ENCODE results near the gene PRG3. TPM values are rescaled to one million over a fixed set of nuclear protein-coding genes. Genes with fewer than 3 reads are reported as not detected.

Gene PRG3
- total RNA-seq, 1 experiment from 2014 or later = not detected

DNA sequence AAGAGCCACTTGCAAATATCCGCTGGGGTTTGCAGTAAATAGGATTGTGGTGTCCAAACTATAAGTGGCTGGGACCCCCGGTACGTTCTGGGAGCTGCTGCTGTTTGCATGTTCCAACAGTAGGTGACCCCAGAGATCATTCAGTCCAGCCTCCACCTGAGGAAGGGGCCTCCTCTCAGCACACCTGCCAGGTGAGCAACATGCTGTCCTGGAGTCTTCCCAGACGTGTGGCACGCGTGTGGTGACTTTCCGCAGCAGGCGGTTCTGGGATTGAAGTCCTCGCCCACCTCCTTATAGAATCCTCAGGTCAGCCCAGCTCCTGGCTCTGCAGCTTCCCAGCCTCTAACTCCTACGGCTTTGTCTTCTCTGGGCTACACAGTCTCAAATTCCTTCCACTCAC is 36.1 kb downstream of the PRG3 start:
- H3K36me3 ChIP-seq (ENCODE audit: control insufficient read depth, insufficient read depth, low read length) = no peaks in the 10 kb centered on the region
- no peaks in the 10 kb centered on the region for H3K27me3 ChIP-seq (ENCODE audit: control insufficient read depth, insufficient read depth, low read length)
- POLR2A ChIA-PET = no interaction called here
- H3K4me3 ChIP-seq (ENCODE audit: low read depth in 2 of 2, low read length in 2 of 2) = no peak overlapping the region
- intact Hi-C loops (cut with micrococcal nuclease; ENCODE audit: unreplicated experiment) = loop anchor here (2.0 to 10.0 kb wide), 5 partner anchors 112 to 297 kb away; partner anchors contain the start of gene UBE2L6
- TF ChIP-seq, protein P1, sequence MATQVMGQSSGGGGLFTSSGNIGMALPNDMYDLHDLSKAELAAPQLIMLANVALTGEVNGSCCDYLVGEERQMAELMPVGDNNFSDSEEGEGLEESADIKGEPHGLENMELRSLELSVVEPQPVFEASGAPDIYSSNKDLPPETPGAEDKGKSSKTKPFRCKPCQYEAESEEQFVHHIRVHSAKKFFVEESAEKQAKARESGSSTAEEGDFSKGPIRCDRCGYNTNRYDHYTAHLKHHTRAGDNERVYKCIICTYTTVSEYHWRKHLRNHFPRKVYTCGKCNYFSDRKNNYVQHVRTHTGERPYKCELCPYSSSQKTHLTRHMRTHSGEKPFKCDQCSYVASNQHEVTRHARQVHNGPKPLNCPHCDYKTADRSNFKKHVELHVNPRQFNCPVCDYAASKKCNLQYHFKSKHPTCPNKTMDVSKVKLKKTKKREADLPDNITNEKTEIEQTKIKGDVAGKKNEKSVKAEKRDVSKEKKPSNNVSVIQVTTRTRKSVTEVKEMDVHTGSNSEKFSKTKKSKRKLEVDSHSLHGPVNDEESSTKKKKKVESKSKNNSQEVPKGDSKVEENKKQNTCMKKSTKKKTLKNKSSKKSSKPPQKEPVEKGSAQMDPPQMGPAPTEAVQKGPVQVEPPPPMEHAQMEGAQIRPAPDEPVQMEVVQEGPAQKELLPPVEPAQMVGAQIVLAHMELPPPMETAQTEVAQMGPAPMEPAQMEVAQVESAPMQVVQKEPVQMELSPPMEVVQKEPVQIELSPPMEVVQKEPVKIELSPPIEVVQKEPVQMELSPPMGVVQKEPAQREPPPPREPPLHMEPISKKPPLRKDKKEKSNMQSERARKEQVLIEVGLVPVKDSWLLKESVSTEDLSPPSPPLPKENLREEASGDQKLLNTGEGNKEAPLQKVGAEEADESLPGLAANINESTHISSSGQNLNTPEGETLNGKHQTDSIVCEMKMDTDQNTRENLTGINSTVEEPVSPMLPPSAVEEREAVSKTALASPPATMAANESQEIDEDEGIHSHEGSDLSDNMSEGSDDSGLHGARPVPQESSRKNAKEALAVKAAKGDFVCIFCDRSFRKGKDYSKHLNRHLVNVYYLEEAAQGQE (IDR thresholded peaks at IDR 0.05; ENCODE audit: insufficient read depth in 1 of 2, low read depth in 2 of 2, low read length in 1 of 2) = no peak
- TF ChIP-seq POLR2AphosphoS5 (IDR thresholded peaks at IDR 0.05; ENCODE audit: low read depth, low read length) = no peak
- TF ChIP-seq SIN3A (IDR thresholded peaks at IDR 0.05; ENCODE audit: borderline replicate concordance, insufficient read depth, low read depth, low read length) = no peak
- no peak for TF ChIP-seq TCF7L2 (IDR thresholded peaks at IDR 0.05; ENCODE audit: low read depth, low read length)
- TF ChIP-seq CTCF (IDR thresholded peaks at IDR 0.05) = no peak
- no peak overlapping the region; the same call in 1 of the 2 replicates for H3K27ac ChIP-seq (ENCODE audit: low read length)
- H3K9me3 ChIP-seq (ENCODE audit: control insufficient read depth, insufficient read depth, low read depth, low read length) = no peaks in the 10 kb centered on the region
- CTCF ChIA-PET = no interaction called here
- BruUV-seq (replicated peaks) = no TSS peak
- DNase-seq (ENCODE audit: low read depth, low spot score) = no peak
- no peak for ATAC-seq
- in situ Hi-C loops (cut with HindIII; ENCODE audit: low pct_unique_long_range_greater_than_20kb, low sequenced_read_pairs) = no loop called here
- H3K4me1 ChIP-seq (ENCODE audit: control insufficient read depth, insufficient read depth, low read length) = no peaks in the 10 kb centered on the region

- H3K4me1 ChIP-seq (ENCODE audit: control insufficient read depth, insufficient read depth, low read length) = no peaks in the 10 kb centered on the region
- H3K9me3 ChIP-seq (ENCODE audit: control insufficient read depth, insufficient read depth, low read depth, low read length) = no peaks in the 10 kb centered on the region
- ChIA-PET CTCF (no interaction called here), POLR2A (interaction anchor here (0.6 kb wide), 1 partner anchor 452 kb away, joined by 3 read pairs; no protein-coding TSS in a partner anchor)
- in situ Hi-C loops (cut with HindIII; ENCODE audit: low pct_unique_long_range_greater_than_20kb, low sequenced_read_pairs) (no loop called here), intact Hi-C loops (cut with micrococcal nuclease; ENCODE audit: unreplicated experiment) (loop anchor here (2.0 to 10.0 kb wide), 2 partner anchors 179 to 221 kb away; partner anchors contain the start of gene UBE2L6)
- no peak overlapping the region for H3K27ac ChIP-seq (ENCODE audit: low read length)
- no TSS peak for BruUV-seq (replicated peaks)
- H3K4me3 ChIP-seq (ENCODE audit: low read depth in 2 of 2, low read length in 2 of 2) = no peak overlapping the region
- ATAC-seq (no peak), DNase-seq (ENCODE audit: low read depth, low spot score) (no peak)
- H3K36me3 ChIP-seq (ENCODE audit: control insufficient read depth, insufficient read depth, low read length) = no peaks in the 10 kb centered on the region
- no peaks in the 10 kb centered on the region for H3K27me3 ChIP-seq (ENCODE audit: control insufficient read depth, insufficient read depth, low read length)
- TF ChIP-seq TCF7L2 (IDR thresholded peaks at IDR 0.05; ENCODE audit: low read depth, low read length) (no peak), POLR2AphosphoS5 (IDR thresholded peaks at IDR 0.05; ENCODE audit: low read depth, low read length) (no peak), SIN3A (IDR thresholded peaks at IDR 0.05; ENCODE audit: borderline replicate concordance, insufficient read depth, low read depth, low read length) (no peak), CTCF (IDR thresholded peaks at IDR 0.05) (no peak)
- TF ChIP-seq, protein P1 (IDR thresholded peaks at IDR 0.05; ENCODE audit: insufficient read depth in 1 of 2, low read depth in 2 of 2, low read length in 1 of 2) = no peak
Measured at GRCh38 chr11:57343825-57344224, 37.1 kb downstream of the PRG3 start.

All from Panc1 (cell line).